Measurements from ENCODE around the gene PRUNE1. TPM values are rescaled to one million over a fixed set of nuclear protein-coding genes. Genes with fewer than 3 reads are reported as not detected.

PRUNE1 gene
- total and polyA plus RNA-seq, 4 donors, result 6.1 to 10.6 (median 9.4) TPM

DNA sequence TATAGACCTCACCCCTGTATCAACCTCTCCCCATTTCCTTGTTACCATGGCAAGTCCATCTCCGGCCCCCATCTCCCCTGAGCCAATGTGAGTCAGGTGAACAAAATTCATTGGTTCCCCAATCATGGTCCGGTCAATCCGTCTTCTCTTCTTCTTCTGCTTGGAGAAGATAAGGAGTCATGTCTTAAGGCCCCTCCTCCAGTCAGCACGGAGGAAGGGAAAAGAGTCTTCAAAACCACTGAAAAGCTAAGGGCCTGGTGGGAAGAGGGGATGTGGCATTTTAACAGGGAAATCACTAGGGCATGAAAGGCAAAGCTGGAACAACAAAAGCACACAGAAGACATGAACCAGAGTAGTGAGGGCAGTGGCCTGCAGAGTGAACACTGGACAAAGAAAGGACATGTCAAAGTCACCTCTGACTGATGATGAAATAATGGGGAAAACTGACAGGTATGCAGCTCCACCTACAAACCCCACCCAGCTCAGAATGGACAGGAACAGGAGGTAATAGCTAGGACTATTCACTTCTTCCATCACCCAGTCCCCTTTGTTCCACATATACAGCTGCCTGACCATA is 46.8 kb downstream of the PRUNE1 start (continued):
- TF ChIP-seq, protein P1, sequence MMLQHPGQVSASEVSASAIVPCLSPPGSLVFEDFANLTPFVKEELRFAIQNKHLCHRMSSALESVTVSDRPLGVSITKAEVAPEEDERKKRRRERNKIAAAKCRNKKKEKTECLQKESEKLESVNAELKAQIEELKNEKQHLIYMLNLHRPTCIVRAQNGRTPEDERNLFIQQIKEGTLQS (IDR thresholded peaks at IDR 0.05), result no peak

DNA sequence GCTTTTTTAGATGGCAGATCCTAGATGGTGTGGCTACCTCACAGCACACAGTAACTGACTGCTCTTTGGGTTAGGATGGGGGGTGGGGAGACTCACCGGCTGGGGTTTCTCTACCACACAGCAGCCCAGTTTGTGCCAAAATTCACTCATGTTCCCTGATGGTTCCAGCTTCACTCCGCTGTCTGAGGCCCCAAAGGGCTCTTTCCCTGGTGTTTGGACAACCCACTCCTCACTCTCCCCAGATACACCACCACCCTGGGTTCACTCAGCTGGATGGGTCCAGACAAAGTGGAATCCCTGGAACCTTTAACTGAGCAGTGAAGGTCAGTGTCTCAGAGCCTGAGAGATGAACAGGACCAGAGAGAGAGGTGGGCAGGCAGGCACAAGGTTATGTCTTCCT is 47.3 kb downstream of the PRUNE1 start:
- TF ChIP-seq HNF4A (conservative IDR thresholded peaks at IDR 0.05) (no peak), FOXA2 (IDR thresholded peaks at IDR 0.05) (no peak)
- TF ChIP-seq, protein P2, sequence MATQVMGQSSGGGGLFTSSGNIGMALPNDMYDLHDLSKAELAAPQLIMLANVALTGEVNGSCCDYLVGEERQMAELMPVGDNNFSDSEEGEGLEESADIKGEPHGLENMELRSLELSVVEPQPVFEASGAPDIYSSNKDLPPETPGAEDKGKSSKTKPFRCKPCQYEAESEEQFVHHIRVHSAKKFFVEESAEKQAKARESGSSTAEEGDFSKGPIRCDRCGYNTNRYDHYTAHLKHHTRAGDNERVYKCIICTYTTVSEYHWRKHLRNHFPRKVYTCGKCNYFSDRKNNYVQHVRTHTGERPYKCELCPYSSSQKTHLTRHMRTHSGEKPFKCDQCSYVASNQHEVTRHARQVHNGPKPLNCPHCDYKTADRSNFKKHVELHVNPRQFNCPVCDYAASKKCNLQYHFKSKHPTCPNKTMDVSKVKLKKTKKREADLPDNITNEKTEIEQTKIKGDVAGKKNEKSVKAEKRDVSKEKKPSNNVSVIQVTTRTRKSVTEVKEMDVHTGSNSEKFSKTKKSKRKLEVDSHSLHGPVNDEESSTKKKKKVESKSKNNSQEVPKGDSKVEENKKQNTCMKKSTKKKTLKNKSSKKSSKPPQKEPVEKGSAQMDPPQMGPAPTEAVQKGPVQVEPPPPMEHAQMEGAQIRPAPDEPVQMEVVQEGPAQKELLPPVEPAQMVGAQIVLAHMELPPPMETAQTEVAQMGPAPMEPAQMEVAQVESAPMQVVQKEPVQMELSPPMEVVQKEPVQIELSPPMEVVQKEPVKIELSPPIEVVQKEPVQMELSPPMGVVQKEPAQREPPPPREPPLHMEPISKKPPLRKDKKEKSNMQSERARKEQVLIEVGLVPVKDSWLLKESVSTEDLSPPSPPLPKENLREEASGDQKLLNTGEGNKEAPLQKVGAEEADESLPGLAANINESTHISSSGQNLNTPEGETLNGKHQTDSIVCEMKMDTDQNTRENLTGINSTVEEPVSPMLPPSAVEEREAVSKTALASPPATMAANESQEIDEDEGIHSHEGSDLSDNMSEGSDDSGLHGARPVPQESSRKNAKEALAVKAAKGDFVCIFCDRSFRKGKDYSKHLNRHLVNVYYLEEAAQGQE (IDR thresholded peaks at IDR 0.05), result no peak
- TF ChIP-seq, protein P3, sequence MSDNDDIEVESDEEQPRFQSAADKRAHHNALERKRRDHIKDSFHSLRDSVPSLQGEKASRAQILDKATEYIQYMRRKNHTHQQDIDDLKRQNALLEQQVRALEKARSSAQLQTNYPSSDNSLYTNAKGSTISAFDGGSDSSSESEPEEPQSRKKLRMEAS (IDR thresholded peaks at IDR 0.05), result no peak
- H3K36me3 ChIP-seq (ENCODE audit: control insufficient read depth in 4 of 4, insufficient read depth in 3 of 4, low read depth in 1 of 4, low read length in 3 of 4), result peaks cover 4 to 45% (median 40%) of the 10 kb centered on the region in 4 donors
- WGBS, result 47% methylated on average over 2 of the region's 2 CpGs
- H3K27me3 ChIP-seq (ENCODE audit: control insufficient read depth in 4 of 4, insufficient read depth in 4 of 4, low read length in 3 of 4), result no peaks in the 10 kb centered on the region
- H3K27ac ChIP-seq (ENCODE audit: low read depth in 1 of 2, low read length in 2 of 2), result peak overlapping the region in 1 of 2 donors; percentile 36
- H3K4me1 ChIP-seq (ENCODE audit: control insufficient read depth in 4 of 4, insufficient read depth in 4 of 4, low read length in 3 of 4), result peaks cover 3 to 40% (median 29%) of the 10 kb centered on the region in 4 donors
- H3K9me3 ChIP-seq (ENCODE audit: control insufficient read depth in 4 of 4, low read length in 3 of 4), result no peaks in the 10 kb centered on the region
- H3K9ac ChIP-seq (ENCODE audit: low read depth in 1 of 2, low read length in 2 of 2), result peak overlapping the region in 1 of 2 donors; percentile 60
- no peak overlapping the region for H3K4me3 ChIP-seq (ENCODE audit: low read depth in 1 of 3, low read length in 3 of 3)
- no peak for DNase-seq (ENCODE audit: low spot score)

DNA sequence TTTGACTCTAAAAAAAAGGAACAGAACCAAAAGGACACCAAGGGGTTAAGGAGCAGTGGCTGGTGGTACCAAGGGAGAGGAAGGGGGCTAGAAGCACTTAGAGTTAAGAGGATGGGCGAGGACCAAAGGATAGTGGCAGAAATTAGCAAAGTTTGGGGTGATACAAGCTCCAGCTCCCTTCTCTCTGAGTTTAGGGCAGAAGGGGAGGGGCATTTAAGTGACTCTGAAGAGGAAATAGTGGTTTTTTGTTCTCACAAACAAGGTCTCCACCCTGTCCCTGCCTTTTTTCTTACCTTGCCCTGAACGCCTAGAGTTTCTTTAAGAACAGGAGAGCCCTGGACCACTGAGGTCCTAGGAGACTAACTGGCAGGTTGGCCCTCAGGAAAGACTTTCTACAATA is 47.9 kb downstream of the PRUNE1 start:
- no peak overlapping the region for H3K4me3 ChIP-seq (ENCODE audit: low read depth in 1 of 3, low read length in 3 of 3)
- no peaks in the 10 kb centered on the region for H3K27me3 ChIP-seq (ENCODE audit: control insufficient read depth in 4 of 4, insufficient read depth in 4 of 4, low read length in 3 of 4)
- peak overlapping the region; percentile 36 to 94 for H3K27ac ChIP-seq (ENCODE audit: low read depth in 1 of 2, low read length in 2 of 2)
- H3K9me3 ChIP-seq (ENCODE audit: control insufficient read depth in 4 of 4, low read length in 3 of 4), result no peaks in the 10 kb centered on the region
- peaks cover 4 to 45% (median 40%) of the 10 kb centered on the region in 4 donors for H3K36me3 ChIP-seq (ENCODE audit: control insufficient read depth in 4 of 4, insufficient read depth in 3 of 4, low read depth in 1 of 4, low read length in 3 of 4)
- peak overlapping the region; percentile 3 to 60 for H3K9ac ChIP-seq (ENCODE audit: low read depth in 1 of 2, low read length in 2 of 2)
- WGBS, result 78% methylated on average over 2 of the region's 2 CpGs
- TF ChIP-seq RXRA (IDR thresholded peaks at IDR 0.05), result no peak
- TF ChIP-seq YY1 (IDR thresholded peaks at IDR 0.05), result no peak
- TF ChIP-seq, protein P4, sequence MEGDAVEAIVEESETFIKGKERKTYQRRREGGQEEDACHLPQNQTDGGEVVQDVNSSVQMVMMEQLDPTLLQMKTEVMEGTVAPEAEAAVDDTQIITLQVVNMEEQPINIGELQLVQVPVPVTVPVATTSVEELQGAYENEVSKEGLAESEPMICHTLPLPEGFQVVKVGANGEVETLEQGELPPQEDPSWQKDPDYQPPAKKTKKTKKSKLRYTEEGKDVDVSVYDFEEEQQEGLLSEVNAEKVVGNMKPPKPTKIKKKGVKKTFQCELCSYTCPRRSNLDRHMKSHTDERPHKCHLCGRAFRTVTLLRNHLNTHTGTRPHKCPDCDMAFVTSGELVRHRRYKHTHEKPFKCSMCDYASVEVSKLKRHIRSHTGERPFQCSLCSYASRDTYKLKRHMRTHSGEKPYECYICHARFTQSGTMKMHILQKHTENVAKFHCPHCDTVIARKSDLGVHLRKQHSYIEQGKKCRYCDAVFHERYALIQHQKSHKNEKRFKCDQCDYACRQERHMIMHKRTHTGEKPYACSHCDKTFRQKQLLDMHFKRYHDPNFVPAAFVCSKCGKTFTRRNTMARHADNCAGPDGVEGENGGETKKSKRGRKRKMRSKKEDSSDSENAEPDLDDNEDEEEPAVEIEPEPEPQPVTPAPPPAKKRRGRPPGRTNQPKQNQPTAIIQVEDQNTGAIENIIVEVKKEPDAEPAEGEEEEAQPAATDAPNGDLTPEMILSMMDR (IDR thresholded peaks at IDR 0.05; ENCODE audit: low read depth, low read length, missing input control), result no peak
- TF ChIP-seq JUND (IDR thresholded peaks at IDR 0.05), result no peak
- TF ChIP-seq NR2F2 (IDR thresholded peaks at IDR 0.05), result no peak
- TF ChIP-seq FOXA2 (IDR thresholded peaks at IDR 0.05), result no peak
- TF ChIP-seq, protein P5, sequence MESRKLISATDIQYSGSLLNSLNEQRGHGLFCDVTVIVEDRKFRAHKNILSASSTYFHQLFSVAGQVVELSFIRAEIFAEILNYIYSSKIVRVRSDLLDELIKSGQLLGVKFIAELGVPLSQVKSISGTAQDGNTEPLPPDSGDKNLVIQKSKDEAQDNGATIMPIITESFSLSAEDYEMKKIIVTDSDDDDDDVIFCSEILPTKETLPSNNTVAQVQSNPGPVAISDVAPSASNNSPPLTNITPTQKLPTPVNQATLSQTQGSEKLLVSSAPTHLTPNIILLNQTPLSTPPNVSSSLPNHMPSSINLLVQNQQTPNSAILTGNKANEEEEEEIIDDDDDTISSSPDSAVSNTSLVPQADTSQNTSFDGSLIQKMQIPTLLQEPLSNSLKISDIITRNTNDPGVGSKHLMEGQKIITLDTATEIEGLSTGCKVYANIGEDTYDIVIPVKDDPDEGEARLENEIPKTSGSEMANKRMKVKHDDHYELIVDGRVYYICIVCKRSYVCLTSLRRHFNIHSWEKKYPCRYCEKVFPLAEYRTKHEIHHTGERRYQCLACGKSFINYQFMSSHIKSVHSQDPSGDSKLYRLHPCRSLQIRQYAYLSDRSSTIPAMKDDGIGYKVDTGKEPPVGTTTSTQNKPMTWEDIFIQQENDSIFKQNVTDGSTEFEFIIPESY (IDR thresholded peaks at IDR 0.05), result no peak
- TF ChIP-seq SP1 (IDR thresholded peaks at IDR 0.05), result no peak
- TF ChIP-seq, protein P3 (IDR thresholded peaks at IDR 0.05), result no peak
- no peak for TF ChIP-seq HNF4A (conservative IDR thresholded peaks at IDR 0.05)
- TF ChIP-seq TAF1 (conservative IDR thresholded peaks at IDR 0.05), result no peak
- no peak for TF ChIP-seq EGR1 (IDR thresholded peaks at IDR 0.05; ENCODE audit: low read depth in 2 of 2)
- H3K4me1 ChIP-seq (ENCODE audit: control insufficient read depth in 4 of 4, insufficient read depth in 4 of 4, low read length in 3 of 4), result peaks cover 3 to 43% (median 31%) of the 10 kb centered on the region in 4 donors
- no peak for DNase-seq (ENCODE audit: low spot score)

Data from liver (tissue), 9 donors.